GM23248 (cell line): ENCODE measurements around the gene SMU1. TPM values are rescaled to one million over a fixed set of nuclear protein-coding genes. Genes with fewer than 3 reads are reported as not detected.
A peak's percentile ranks its signal among the peaks of the same experiment; 100 is the strongest.

Experiments
- DNase-seq: peaks from one replicate; pipeline ENCODE4 v3.0.0-alpha.2; 2015
- H2AFZ ChIP-seq: fragments of 200-600 bp; sonication (generic); 2 replicates; pipeline ENCODE4 v1.6.1; 2016; ENCODE audit warnings: antibody characterized with exemption
- H3F3A ChIP-seq: fragments of 200-600 bp; sonication (generic); 2 replicates; pipeline ENCODE4 v1.6.1; 2016; ENCODE audit warnings: mild to moderate bottlenecking, antibody characterized with exemption, mixed run types; ENCODE audit not compliant: insufficient read depth
- H3K27ac ChIP-seq: fragments of 200-600 bp; sonication (generic); 2 replicates; pipeline ENCODE4 v1.5.1; 2016; ENCODE audit warnings: mild to moderate bottlenecking
- H3K27me3 ChIP-seq: fragments of 200-600 bp; sonication (generic); replicated peaks from 2 replicates; pipeline ENCODE4 v1.6.1; 2016; ENCODE audit warnings: mild to moderate bottlenecking; ENCODE audit not compliant: insufficient read depth
- H3K36me3 ChIP-seq: fragments of 200-600 bp; sonication (generic); 2 replicates; pipeline ENCODE4 v1.6.1; 2016; ENCODE audit warnings: low read depth, mild to moderate bottlenecking
- H3K4me1 ChIP-seq: fragments of 200-600 bp; sonication (generic); 2 replicates; pipeline ENCODE4 v1.6.1; 2016; ENCODE audit warnings: mild to moderate bottlenecking; ENCODE audit not compliant: insufficient read depth
- H3K4me2 ChIP-seq: fragments of 200-600 bp; sonication (generic); one replicate; pipeline ENCODE4 v1.6.1; 2016; ENCODE audit warnings: mild to moderate bottlenecking; ENCODE audit not compliant: unreplicated experiment
- H3K4me3 ChIP-seq: fragments of 200-600 bp; sonication (generic); 2 replicates; pipeline ENCODE4 v1.5.1; 2016; ENCODE audit warnings: mild to moderate bottlenecking
- H3K79me2 ChIP-seq: fragments of 200-600 bp; sonication (generic); 2 replicates; pipeline ENCODE4 v1.6.1; 2016; ENCODE audit warnings: mild to moderate bottlenecking; ENCODE audit not compliant: insufficient read depth
- H3K9ac ChIP-seq: fragments of 200-600 bp; sonication (generic); 2 replicates; pipeline ENCODE4 v1.6.1; 2016; ENCODE audit warnings: mild to moderate bottlenecking
- H3K9me2 ChIP-seq: fragments of 200-600 bp; sonication (generic); 2 replicates; pipeline ENCODE4 v1.6.1; 2016; ENCODE audit warnings: mixed run types, mild to moderate bottlenecking, moderate library complexity; ENCODE audit not compliant: insufficient read depth
- H3K9me3 ChIP-seq: fragments of 200-600 bp; sonication (generic); one replicate; pipeline ENCODE4 v1.6.1; 2017; ENCODE audit warnings: low read depth
- H4K20me1 ChIP-seq: fragments of 200-600 bp; sonication (generic); 2 replicates; pipeline ENCODE4 v1.6.0; 2016; ENCODE audit not compliant: insufficient read depth
- EZH2 ChIP-seq: fragments of 200-600 bp; sonication (generic); IDR thresholded peaks from 2 replicates; pipeline ENCODE4 v1.6.1; 2018; ENCODE audit warnings: antibody characterized with exemption, mild to moderate bottlenecking; ENCODE audit not compliant: insufficient read depth, poor library complexity, severe bottlenecking
- EZH2phosphoT487 ChIP-seq: fragments of 200-600 bp; sonication (generic); IDR thresholded peaks from 2 replicates; pipeline ENCODE4 v1.6.1; 2018; ENCODE audit warnings: antibody characterized with exemption, moderate library complexity, mild to moderate bottlenecking, low read depth; ENCODE audit not compliant: insufficient read depth
- WGBS, 2 experiments: methylation state at CpG; one replicate each; pipeline ENCODE4 v1.1.6; 2015 to 2017; ENCODE audit warnings: low lambda C conversion rate in 2 of 2, low coverage in 1 of 2; ENCODE audit errors: missing lambda C conversion rate in 2 of 2; 5-methylcytosine and 5-hydroxymethylcytosine counted together
- in situ Hi-C: fragments of 300-500 bp; cut with MboI; formaldehyde crosslinking; loops from 2 replicates; pipeline ENCODE4 v1.15.0; 2020
- polyA plus RNA-seq: library from polyadenylated mRNA; unstranded; fragments of >200 nt; fragmentation: Nextera tagmentation; extraction: Ambion mirVana; gene quantifications from 2 replicates; pipeline ENCODE4 v1.2.1, GENCODE V29; 2016
- total RNA-seq: library from RNA; depleted of rRNA; stranded (reverse); fragments of >200 nt; shearing (Covaris generic); gene quantifications from 2 replicates; pipeline ENCODE4 v1.2.3, GENCODE V29; 2014

The SMU1 gene
- total and polyA plus RNA-seq, 2 experiments from 2014 or later = 18.6 to 26.3 TPM

- H3K4me2 ChIP-seq = no peak overlapping the region
- no peak overlapping the region for H3K4me3 ChIP-seq
- WGBS, 2 experiments = 96 to 97% methylated on average over 5 of the region's 5 CpGs
- no peaks in the 10 kb centered on the region for H3K27me3 ChIP-seq
- no peak overlapping the region for H3K27ac ChIP-seq
- TF ChIP-seq EZH2phosphoT487 = no peak
- no peak for TF ChIP-seq EZH2
- no peak overlapping the region for H3K9ac ChIP-seq
- peaks cover 24% of the 10 kb centered on the region for H3K36me3 ChIP-seq
- H3K79me2 ChIP-seq = peaks cover 46% of the 10 kb centered on the region
- no peaks in the 10 kb centered on the region for H3K9me3 ChIP-seq
- DNase-seq = peak; percentile 0
- H3K9me2 ChIP-seq = no peaks in the 10 kb centered on the region
- H3K4me1 ChIP-seq = peaks cover 21% of the 10 kb centered on the region
- in situ Hi-C loops = no loop called here
- H2AFZ ChIP-seq = no peak overlapping the region
- peaks cover 54% of the 10 kb centered on the region for H3F3A ChIP-seq
- H4K20me1 ChIP-seq = no peaks in the 10 kb centered on the region
Observed at GRCh38 chr9:33111631-33112030, 35.2 kb upstream of the SMU1 start.

- Histone ChIP-seq H3K4me2 (no peak overlapping the region), H3K79me2 (peaks cover 43% of the 10 kb centered on the region), H3K9me3 (no peaks in the 10 kb centered on the region), H3K4me1 (peaks cover 28% of the 10 kb centered on the region), H3K27ac (no peak overlapping the region), H3F3A (peaks cover 53% of the 10 kb centered on the region), H3K27me3 (no peaks in the 10 kb centered on the region), H3K9me2 (no peaks in the 10 kb centered on the region), H2AFZ (no peak overlapping the region), H3K9ac (no peak overlapping the region), H4K20me1 (no peaks in the 10 kb centered on the region), H3K4me3 (no peak overlapping the region), H3K36me3 (peaks cover 24% of the 10 kb centered on the region)
- TF ChIP-seq EZH2 = no peak
- TF ChIP-seq EZH2phosphoT487 = no peak
- in situ Hi-C loops = no loop called here
- 97 to 100% methylated on average over 5 of the region's 5 CpGs for WGBS, 2 experiments
- no peak for DNase-seq
Observed at GRCh38 chr9:33110686-33111085, 34.2 kb upstream of the SMU1 start.

GRCh38 chr9:33109850-33110595 lies 33.5 kb upstream of the SMU1 start:
- H3F3A ChIP-seq = peaks cover 46% of the 10 kb centered on the region

GRCh38 chr9:33109097-33109496 lies 32.6 kb upstream of the SMU1 start:
- no peaks in the 10 kb centered on the region for H3K9me2 ChIP-seq
- no peaks in the 10 kb centered on the region for H4K20me1 ChIP-seq
- no peak overlapping the region for H3K4me2 ChIP-seq
- H3K9me3 ChIP-seq = no peaks in the 10 kb centered on the region
- H3K27ac ChIP-seq = 0 out of 2 replicates have a peak overlapping the region, but pooled peaks have one; percentile 12
- H2AFZ ChIP-seq = no peak overlapping the region
- no peak for TF ChIP-seq EZH2phosphoT487
- TF ChIP-seq EZH2 = no peak
- DNase-seq = no peak
- H3K27me3 ChIP-seq = no peaks in the 10 kb centered on the region
- peaks cover 43% of the 10 kb centered on the region for H3F3A ChIP-seq
- in situ Hi-C loops = no loop called here
- 69 to 78% methylated on average over 3 of the region's 3 CpGs for WGBS, 2 experiments
- peaks cover 24% of the 10 kb centered on the region for H3K36me3 ChIP-seq
- peaks cover 32% of the 10 kb centered on the region for H3K4me1 ChIP-seq
- H3K9ac ChIP-seq = no peak overlapping the region
- H3K79me2 ChIP-seq = peaks cover 28% of the 10 kb centered on the region
- no peak overlapping the region for H3K4me3 ChIP-seq

More at GRCh38 chr9:33109850-33110595, 33.5 kb upstream of the SMU1 start:
- no peaks in the 10 kb centered on the region for H3K9me2 ChIP-seq
- DNase-seq = no peak
- TF ChIP-seq EZH2phosphoT487 (no peak), EZH2 (no peak)
- H3K27me3 ChIP-seq = no peaks in the 10 kb centered on the region
- in situ Hi-C loops = no loop called here
- H3K4me3 ChIP-seq = no peak overlapping the region
- no peak overlapping the region for H3K9ac ChIP-seq
- H4K20me1 ChIP-seq = no peaks in the 10 kb centered on the region
- peaks cover 24% of the 10 kb centered on the region for H3K36me3 ChIP-seq
- no peak overlapping the region for H3K4me2 ChIP-seq
- H3K4me1 ChIP-seq = peaks cover 32% of the 10 kb centered on the region
- no peak overlapping the region for H2AFZ ChIP-seq
- peaks cover 36% of the 10 kb centered on the region for H3K79me2 ChIP-seq
- 94 to 95% methylated on average over 1 of the region's 1 CpG for WGBS, 2 experiments
- H3K9me3 ChIP-seq = no peaks in the 10 kb centered on the region
- H3K27ac ChIP-seq = peak overlapping the region; percentile 12; the same call in 1 of the 2 replicates
